NB4 (cell line): Measurements from ENCODE around the gene SPP1.

Experiments
- POLR2A ChIP-seq: IDR thresholded peaks from 2 replicates; pipeline ENCODE4 v1.6.1; 2011; ENCODE audit warnings: mild to moderate bottlenecking; ENCODE audit not compliant: insufficient read length; ENCODE audit errors: extremely low read depth
- TF ChIP-seq, protein P1 (sequence below): IDR thresholded peaks from 2 replicates; pipeline ENCODE4 v1.6.1; 2011; ENCODE audit warnings: low read depth, low read length
- TF ChIP-seq, protein P2 (sequence below): IDR thresholded peaks from one replicate; pipeline ENCODE4 v1.5.1; 2012; ENCODE audit warnings: low read depth, low read length

GRCh38 chr4:87967193-87967592, 8.3 kb upstream of the SPP1 start:
- TF ChIP-seq, protein P1, sequence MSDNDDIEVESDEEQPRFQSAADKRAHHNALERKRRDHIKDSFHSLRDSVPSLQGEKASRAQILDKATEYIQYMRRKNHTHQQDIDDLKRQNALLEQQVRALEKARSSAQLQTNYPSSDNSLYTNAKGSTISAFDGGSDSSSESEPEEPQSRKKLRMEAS, result no peak
- TF ChIP-seq, protein P2, sequence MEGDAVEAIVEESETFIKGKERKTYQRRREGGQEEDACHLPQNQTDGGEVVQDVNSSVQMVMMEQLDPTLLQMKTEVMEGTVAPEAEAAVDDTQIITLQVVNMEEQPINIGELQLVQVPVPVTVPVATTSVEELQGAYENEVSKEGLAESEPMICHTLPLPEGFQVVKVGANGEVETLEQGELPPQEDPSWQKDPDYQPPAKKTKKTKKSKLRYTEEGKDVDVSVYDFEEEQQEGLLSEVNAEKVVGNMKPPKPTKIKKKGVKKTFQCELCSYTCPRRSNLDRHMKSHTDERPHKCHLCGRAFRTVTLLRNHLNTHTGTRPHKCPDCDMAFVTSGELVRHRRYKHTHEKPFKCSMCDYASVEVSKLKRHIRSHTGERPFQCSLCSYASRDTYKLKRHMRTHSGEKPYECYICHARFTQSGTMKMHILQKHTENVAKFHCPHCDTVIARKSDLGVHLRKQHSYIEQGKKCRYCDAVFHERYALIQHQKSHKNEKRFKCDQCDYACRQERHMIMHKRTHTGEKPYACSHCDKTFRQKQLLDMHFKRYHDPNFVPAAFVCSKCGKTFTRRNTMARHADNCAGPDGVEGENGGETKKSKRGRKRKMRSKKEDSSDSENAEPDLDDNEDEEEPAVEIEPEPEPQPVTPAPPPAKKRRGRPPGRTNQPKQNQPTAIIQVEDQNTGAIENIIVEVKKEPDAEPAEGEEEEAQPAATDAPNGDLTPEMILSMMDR, result no peak
- TF ChIP-seq POLR2A, result no peak
